Keratinocyte (primary cell): ENCODE measurements around the gene NOS3.

Experiments
- CTCF ChIP-seq, 3 experiments: IDR thresholded peaks in 1 of 3; conservative IDR thresholded peaks in 1 of 3; optimal IDR thresholded peaks in 1 of 3; 2 replicates in 2 of 3; 3 replicates in 1 of 3; pipeline versions ENCODE3 to v1.5.1; 2011; ENCODE audit warnings: low read length in 3 of 3, mild to moderate bottlenecking in 3 of 3, moderate library complexity in 2 of 3, control low read depth in 1 of 3, inconsistent platforms in 1 of 3; ENCODE audit not compliant: insufficient read depth in 2 of 3; ENCODE audit errors: extremely low read depth in 1 of 3
- EZH2 ChIP-seq: IDR thresholded peaks from one replicate; pipeline ENCODE4 v1.6.1; 2012; ENCODE audit warnings: inconsistent platforms, mild to moderate bottlenecking, low read length, moderate library complexity

DNA sequence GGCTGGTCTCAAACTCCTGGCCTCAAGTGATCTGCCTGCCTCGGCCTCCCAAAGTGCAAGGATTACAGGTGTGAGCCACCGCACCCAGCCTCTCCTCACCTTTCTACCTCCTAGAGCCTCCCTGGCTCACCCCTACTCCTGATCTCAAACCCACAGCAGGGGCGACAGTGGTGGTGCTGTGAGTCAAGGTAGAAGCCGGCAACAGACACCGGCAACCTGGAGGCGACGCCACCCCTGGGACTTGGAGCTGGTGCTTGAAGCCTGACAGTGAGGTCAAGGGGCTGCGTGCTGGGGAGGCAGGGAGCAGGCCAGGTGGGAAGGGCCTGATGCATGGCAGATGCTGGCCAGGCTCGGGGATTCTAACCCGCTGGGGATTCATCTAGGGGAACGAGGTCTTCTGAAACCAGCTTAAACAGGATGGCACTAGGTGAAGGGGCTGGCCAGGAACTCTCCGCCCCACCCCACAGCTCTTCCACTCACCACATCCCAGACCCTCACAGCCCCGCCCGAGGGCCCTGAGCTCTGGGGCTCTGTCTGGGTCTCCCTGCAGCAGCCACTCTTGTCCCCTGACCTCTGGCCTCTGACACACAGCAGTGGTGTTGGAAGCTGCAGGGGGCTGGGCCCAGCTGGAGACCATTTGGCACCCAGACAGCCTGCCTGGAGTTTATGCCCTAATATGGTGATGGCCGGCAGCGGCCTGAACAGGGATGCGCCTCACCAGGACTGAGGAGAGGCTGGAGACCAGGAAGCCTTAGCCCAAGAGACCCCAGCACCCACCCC lies 29.1 kb upstream of the NOS3 start:
- TF ChIP-seq CTCF (optimal IDR thresholded peaks at IDR 0.05 in 1 of 3, IDR thresholded peaks at IDR 0.05 in 1 of 3, conservative IDR thresholded peaks at IDR 0.05 in 1 of 3; ENCODE audit: extremely low read depth in 1 of 3, insufficient read depth in 2 of 3, low read length in 3 of 3) (no peak), EZH2 (no peak)
